Astrocyte (in vitro differentiated cells and primary cell): ENCODE measurements around the gene INPP4A. TPM values are rescaled to one million over a fixed set of nuclear protein-coding genes. Genes with fewer than 3 reads are reported as not detected.
A peak's percentile ranks its signal among the peaks of the same experiment; 100 is the strongest.
"Not testable (repeated sequence)": the region's sequence is repeated elsewhere in the genome, so short reads cannot be mapped to it uniquely, and the experiment has no call there.

Experiments used
- DNase-seq: peaks from one replicate; pipeline ENCODE4 v3.0.0-alpha.2; 2010; ENCODE audit warnings: low read depth
- FAIRE-seq: peaks from 2 replicates; lab custom pipeline; 2011; peaks lifted over from hg19 to GRCh38; lab: Jason Lieb, UNC
- H2AFZ ChIP-seq: 2 replicates; pipeline ENCODE4 v1.6.0; 2012; ENCODE audit warnings: low read depth, low read length, inconsistent platforms
- H3K27ac ChIP-seq: 2 replicates; pipeline ENCODE4 v1.5.1; 2011; ENCODE audit warnings: low read depth, low read length, inconsistent platforms
- H3K27me3 ChIP-seq: 2 replicates; pipeline ENCODE4 v1.6.0; 2011; ENCODE audit warnings: low read length, inconsistent platforms; ENCODE audit not compliant: insufficient read depth
- H3K36me3 ChIP-seq: 2 replicates; pipeline ENCODE4 v1.5.1; 2011; ENCODE audit warnings: low read length, inconsistent platforms; ENCODE audit not compliant: insufficient read depth
- H3K4me1 ChIP-seq: 2 replicates; pipeline ENCODE4 v1.5.1; 2011; ENCODE audit warnings: low read length, inconsistent platforms; ENCODE audit not compliant: insufficient read depth
- H3K4me2 ChIP-seq: 2 replicates; pipeline ENCODE4 v1.6.0; 2012; ENCODE audit warnings: low read length, inconsistent platforms
- H3K4me3 ChIP-seq: 2 replicates; pipeline ENCODE4 v1.5.1; 2011; ENCODE audit warnings: low read depth, mild to moderate bottlenecking, low read length, inconsistent platforms; ENCODE audit not compliant: insufficient read depth
- H3K79me2 ChIP-seq: 2 replicates; pipeline ENCODE4 v1.6.0; 2012; ENCODE audit warnings: mild to moderate bottlenecking, low read length, inconsistent platforms; ENCODE audit not compliant: insufficient read depth
- H3K9ac ChIP-seq: 2 replicates; pipeline ENCODE4 v1.6.0; 2012; ENCODE audit warnings: mild to moderate bottlenecking, low read length, inconsistent platforms
- H3K9me3 ChIP-seq: 2 replicates; pipeline ENCODE4 v1.5.1; 2012; ENCODE audit warnings: low read depth, mild to moderate bottlenecking, low read length, inconsistent platforms; ENCODE audit not compliant: insufficient read depth
- H4K20me1 ChIP-seq: 2 replicates; pipeline ENCODE4 v1.6.0; 2012; ENCODE audit warnings: low read length, inconsistent platforms; ENCODE audit not compliant: insufficient read depth
- H3K27ac Mint-ChIP-seq: one replicate; pipeline ENCODE4 v1.8.0; 2021; ENCODE audit warnings: mild to moderate bottlenecking, mixed read lengths; ENCODE audit not compliant: unreplicated experiment
- H3K27me3 Mint-ChIP-seq: one replicate; pipeline ENCODE4 v1.8.0; 2021; ENCODE audit warnings: low read depth, mixed read lengths; ENCODE audit not compliant: unreplicated experiment
- H3K36me3 Mint-ChIP-seq: one replicate; pipeline ENCODE4 v1.8.0; 2021; ENCODE audit warnings: low read depth, mixed read lengths; ENCODE audit not compliant: unreplicated experiment
- H3K4me1 Mint-ChIP-seq: one replicate; pipeline ENCODE4 v1.8.0; 2021; ENCODE audit warnings: low read depth, mixed read lengths; ENCODE audit not compliant: unreplicated experiment
- H3K4me3 Mint-ChIP-seq: one replicate; pipeline ENCODE4 v1.8.0; 2021; ENCODE audit warnings: mild to moderate bottlenecking, moderate library complexity, mixed read lengths; ENCODE audit not compliant: unreplicated experiment
- H3K9me3 Mint-ChIP-seq: one replicate; pipeline ENCODE4 v1.8.0; 2021; ENCODE audit warnings: mild to moderate bottlenecking, mixed read lengths; ENCODE audit not compliant: unreplicated experiment
- EZH2 ChIP-seq: IDR thresholded peaks from 2 replicates; pipeline ENCODE4 v1.6.1; 2012; ENCODE audit warnings: mild to moderate bottlenecking, low read length, inconsistent platforms; ENCODE audit not compliant: insufficient read depth
- total RNA-seq: library from RNA; stranded (reverse); gene quantifications from 2 replicates; pipeline ENCODE4 v1.2.1, GENCODE V29; 2021
- TF ChIP-seq, protein P1 (sequence below): IDR thresholded peaks from 2 replicates; pipeline ENCODE4 v1.5.1; 2011; ENCODE audit warnings: low read depth, mild to moderate bottlenecking, inconsistent platforms, low read length, moderate library complexity; ENCODE audit not compliant: insufficient read depth

The INPP4A gene
- total RNA-seq, 1 donor from 2014 or later, result 19.4 TPM

GRCh38 chr2:98412751-98413458, 31.8 kb upstream of the INPP4A start:
- H3K4me2 ChIP-seq, result no peak overlapping the region
- H3K4me1 ChIP-seq, result no peaks in the 10 kb centered on the region
- no peak overlapping the region for H3K4me3 ChIP-seq
- H3K36me3 ChIP-seq, result no peaks in the 10 kb centered on the region
- no peaks in the 10 kb centered on the region for H3K4me1 Mint-ChIP-seq
- H3K9ac ChIP-seq, result no peak overlapping the region
- H3K36me3 Mint-ChIP-seq, result no peaks in the 10 kb centered on the region
- no peaks in the 10 kb centered on the region for H3K79me2 ChIP-seq
- H3K9me3 Mint-ChIP-seq, result peaks cover 2% of the 10 kb centered on the region
- H4K20me1 ChIP-seq, result no peaks in the 10 kb centered on the region
- H3K27me3 ChIP-seq, result peaks cover 5% of the 10 kb centered on the region
- no peaks in the 10 kb centered on the region for H3K27me3 Mint-ChIP-seq
- H2AFZ ChIP-seq, result no peak overlapping the region
- DNase-seq, result peak; percentile 20
- TF ChIP-seq, protein P1, sequence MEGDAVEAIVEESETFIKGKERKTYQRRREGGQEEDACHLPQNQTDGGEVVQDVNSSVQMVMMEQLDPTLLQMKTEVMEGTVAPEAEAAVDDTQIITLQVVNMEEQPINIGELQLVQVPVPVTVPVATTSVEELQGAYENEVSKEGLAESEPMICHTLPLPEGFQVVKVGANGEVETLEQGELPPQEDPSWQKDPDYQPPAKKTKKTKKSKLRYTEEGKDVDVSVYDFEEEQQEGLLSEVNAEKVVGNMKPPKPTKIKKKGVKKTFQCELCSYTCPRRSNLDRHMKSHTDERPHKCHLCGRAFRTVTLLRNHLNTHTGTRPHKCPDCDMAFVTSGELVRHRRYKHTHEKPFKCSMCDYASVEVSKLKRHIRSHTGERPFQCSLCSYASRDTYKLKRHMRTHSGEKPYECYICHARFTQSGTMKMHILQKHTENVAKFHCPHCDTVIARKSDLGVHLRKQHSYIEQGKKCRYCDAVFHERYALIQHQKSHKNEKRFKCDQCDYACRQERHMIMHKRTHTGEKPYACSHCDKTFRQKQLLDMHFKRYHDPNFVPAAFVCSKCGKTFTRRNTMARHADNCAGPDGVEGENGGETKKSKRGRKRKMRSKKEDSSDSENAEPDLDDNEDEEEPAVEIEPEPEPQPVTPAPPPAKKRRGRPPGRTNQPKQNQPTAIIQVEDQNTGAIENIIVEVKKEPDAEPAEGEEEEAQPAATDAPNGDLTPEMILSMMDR, result peak; percentile 64
- no peak for TF ChIP-seq EZH2
- no peak overlapping the region for H3K27ac ChIP-seq
- no peak for FAIRE-seq
- H3K4me3 Mint-ChIP-seq, result no peak overlapping the region
- no peaks in the 10 kb centered on the region for H3K9me3 ChIP-seq
- H3K27ac Mint-ChIP-seq, result no peak overlapping the region

DNA sequence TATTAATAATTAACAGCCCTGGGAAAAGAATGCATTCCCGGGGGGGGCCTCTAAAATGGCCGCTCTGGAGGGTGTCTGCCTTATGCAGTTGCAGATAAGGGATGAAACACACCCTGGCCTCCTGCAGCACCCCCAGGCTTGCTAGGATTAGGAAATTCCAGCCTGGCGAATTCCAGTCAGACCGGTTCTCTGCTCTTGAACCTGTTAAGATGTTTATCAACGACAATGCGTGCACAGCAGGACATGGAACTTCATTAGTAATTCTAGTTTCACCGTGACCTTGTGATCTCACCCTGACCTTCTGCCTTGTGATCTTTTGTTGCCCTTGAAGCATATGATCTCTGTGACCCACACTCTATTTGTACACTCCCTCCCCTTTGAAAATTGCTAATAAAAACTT, 30.4 kb upstream of the INPP4A start:
- H3K36me3 ChIP-seq, H3K4me3 Mint-ChIP-seq, H3K27me3 ChIP-seq, H3K79me2 ChIP-seq, H3K4me1 ChIP-seq, H4K20me1 ChIP-seq, FAIRE-seq, H3K9ac ChIP-seq, DNase-seq, H3K4me3 ChIP-seq, H3K27ac ChIP-seq, H3K9me3 Mint-ChIP-seq, H2AFZ ChIP-seq, H3K4me2 ChIP-seq, H3K27me3 Mint-ChIP-seq, H3K4me1 Mint-ChIP-seq, H3K9me3 ChIP-seq, H3K36me3 Mint-ChIP-seq: not testable (repeated sequence)
- peak overlapping the region; percentile 62 for H3K27ac Mint-ChIP-seq

GRCh38 chr2:98415719-98416248, 28.9 kb upstream of the INPP4A start:
- H2AFZ ChIP-seq, H3K27me3 Mint-ChIP-seq, H3K4me1 ChIP-seq, H3K27ac ChIP-seq, FAIRE-seq, DNase-seq, H3K27ac Mint-ChIP-seq, H3K9me3 Mint-ChIP-seq, H3K4me3 Mint-ChIP-seq, H3K9ac ChIP-seq, H3K79me2 ChIP-seq, H3K36me3 ChIP-seq, H4K20me1 ChIP-seq, H3K4me2 ChIP-seq, H3K4me3 ChIP-seq, H3K9me3 ChIP-seq, H3K36me3 Mint-ChIP-seq, H3K4me1 Mint-ChIP-seq: not testable (repeated sequence)
- H3K27me3 ChIP-seq, result peaks cover 11% of the 10 kb centered on the region
